GM18907 (cell line): ENCODE data around the gene TNN.
"Not testable (repeated sequence)": the region's sequence is repeated elsewhere in the genome, so short reads cannot be mapped to it uniquely, and the experiment has no call there.

Source experiments
- ATAC-seq: cut with Tn5 transposase; IDR thresholded peaks from one replicate; pipeline ENCODE4 v1.9.1; 2021; ENCODE audit warnings: mild to moderate bottlenecking, moderate library complexity; ENCODE audit not compliant: unreplicated experiment

The TNN gene

DNA sequence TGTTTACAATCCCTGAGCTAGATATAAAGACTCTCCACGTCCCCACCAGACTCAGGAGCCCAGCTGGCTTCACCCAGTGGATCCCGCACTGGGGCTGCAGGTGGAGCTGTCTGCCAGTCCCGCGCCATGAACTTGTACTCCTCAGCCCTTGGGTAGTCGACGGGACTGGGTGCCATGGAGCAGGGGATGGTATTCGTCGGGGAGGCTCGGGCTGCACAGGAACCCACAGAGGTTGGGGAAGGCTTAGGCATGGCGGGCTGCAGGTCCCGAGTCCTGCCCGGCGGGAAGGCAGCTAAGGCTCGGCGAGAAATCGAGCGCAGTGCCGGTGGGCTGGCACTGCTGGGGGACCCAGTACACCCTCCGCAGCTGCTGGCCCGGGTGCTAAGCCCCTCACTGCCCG, 34.5 kb downstream of the TNN start:
- ATAC-seq = not testable (repeated sequence)

DNA sequence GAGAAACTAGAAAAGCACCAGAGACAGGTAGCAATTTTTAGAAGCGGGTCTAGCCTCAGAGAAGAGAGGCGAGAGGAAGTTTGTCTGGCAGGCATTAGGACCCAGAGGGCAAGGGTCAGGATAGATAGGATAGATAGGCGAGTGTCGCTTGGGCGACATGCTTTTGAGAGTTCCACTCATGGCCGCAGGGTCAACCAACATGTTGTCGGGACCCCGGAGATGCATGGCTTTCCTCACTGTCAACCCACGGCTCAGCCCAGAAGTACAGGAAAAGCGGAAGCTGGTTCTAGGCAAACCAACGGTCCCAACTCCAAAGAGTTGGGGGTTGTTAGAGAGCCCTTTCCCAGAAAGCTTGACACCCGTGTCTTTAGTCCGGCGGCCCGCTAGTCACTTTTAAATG, 38.9 kb downstream of the TNN start:
- not testable (repeated sequence) for ATAC-seq

DNA sequence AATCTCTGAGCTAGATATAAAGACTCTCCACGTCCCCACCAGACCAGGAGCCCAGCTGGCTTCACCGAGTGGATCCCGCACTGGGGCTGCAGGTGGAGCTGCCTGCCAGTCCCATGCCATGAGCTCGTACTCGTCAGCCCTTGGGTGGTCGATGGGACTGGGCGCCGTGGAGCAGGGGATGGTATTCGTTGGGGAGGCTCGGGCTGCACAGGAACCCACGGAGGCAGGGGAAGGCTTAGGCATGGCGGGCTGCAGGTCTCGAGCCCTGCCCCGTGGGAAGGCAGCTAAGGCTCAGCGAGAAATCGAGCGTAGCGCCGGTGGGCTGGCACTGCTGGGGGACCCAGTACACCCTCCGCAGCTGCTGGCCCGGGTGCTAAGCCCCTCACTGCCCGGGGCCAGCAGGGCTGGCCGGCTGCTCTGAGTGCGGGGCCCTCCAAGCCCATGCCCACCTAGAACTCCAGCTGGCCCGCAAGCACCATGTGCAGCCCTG, 40.7 kb downstream of the TNN start:
- ATAC-seq = not testable (repeated sequence)

DNA sequence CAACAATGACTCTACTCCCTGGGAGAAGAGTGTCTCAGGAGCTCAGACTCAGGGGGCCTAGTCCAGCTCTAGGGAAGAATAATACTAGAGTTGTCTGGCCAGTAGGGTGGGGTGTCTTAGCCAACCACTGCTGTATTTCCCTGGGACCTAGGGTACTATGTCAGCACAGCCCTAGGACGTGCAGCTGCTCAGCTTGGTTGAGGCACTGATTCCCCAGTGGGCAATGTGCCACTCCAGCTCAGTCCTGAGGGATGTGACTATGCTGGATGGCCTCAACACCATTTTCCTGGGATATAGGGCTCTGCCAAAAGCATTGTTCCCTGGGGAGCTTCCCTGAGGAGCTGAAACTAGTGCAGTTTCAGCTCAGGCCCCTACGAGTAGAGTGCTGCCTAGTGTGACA, 47.4 kb downstream of the TNN start:
- no peak for ATAC-seq

DNA sequence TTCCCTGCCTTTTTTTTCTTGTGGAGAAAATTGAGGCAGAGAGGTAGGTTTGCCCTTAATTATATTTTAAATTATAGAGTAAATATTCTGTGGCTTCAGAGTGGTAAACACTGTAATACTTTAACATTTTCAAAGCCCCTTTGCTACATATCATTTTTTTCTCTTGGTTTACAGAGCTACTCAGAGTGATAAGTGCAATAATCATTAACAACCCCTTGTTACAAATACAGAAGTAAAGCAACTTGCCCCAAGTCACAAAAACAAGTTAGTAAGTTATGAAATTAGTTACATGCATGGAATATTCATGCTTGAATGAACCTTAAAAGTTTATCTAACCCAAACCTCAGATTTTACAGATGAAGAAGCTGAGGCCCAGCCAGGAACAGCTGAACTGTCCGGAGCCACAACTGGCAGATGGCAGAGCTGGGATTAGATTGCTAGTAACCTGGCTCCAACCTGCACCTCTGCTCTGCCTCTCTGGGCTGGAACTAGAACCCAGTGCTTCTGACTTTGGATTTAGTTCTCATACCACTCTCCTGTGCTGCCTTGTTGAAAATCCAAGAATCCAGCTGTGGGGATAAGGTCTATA, 48.7 kb downstream of the TNN start:
- ATAC-seq = peak; percentile 64

DNA sequence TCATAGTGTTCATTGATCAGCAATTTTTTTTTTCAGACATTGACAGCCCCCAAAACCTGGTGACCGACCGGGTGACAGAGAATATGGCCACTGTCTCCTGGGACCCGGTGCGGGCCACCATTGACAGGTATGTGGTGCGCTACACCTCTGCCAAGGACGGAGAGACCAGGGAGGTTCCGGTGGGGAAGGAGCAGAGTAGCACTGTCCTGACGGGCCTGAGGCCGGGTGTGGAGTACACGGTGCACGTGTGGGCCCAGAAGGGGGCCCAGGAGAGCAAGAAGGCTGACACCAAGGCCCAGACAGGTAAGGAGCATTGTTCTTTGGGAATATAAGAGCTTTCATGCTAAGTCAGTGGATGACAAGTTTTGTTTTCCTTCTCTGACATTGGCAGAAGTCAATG, 49.3 kb downstream of the TNN start:
- no peak for ATAC-seq

DNA sequence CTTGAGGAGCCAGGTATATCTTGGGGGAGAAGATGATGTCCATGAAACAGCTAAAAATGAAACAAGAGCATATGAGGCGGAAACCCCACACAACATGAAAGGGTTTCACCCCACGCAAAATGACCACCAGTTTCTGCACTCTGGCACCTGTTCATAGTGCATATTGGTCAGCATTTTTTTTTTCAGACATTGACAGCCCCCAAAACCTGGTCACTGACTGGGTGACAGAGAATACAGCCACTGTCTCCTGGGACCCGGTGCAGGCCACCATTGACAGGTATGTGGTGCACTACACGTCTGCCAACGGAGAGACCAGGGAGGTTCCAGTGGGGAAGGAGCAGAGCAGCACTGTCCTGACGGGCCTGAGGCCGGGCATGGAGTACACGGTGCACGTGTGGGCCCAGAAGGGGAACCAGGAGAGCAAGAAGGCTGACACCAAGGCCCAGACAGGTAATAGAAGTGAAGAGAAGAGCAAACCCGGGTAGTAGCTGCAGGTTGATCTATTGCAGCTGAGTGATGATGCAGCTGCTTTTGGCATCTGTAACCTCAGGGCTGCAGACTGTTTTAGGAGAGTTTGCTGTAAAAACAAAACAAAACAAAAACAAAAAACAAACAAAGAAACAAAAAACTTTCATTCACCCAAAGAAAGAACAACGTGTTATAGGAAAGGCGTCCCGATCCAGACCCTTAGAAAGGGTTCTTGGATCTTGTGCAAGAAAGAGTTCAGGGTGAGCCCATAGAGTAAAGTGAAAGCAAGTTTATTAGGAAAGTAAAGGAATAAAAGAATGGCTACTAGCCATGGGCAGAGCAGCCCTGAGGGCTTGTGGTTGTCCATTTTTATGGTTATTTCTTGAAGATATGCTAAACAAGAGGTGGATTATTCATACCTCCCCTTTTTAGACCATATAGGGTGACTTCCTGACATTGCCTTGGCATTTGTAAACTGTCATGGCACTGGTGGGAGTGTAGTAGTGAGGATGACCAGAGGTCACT, 51.0 kb downstream of the TNN start:
- peak; percentile 58 for ATAC-seq

DNA sequence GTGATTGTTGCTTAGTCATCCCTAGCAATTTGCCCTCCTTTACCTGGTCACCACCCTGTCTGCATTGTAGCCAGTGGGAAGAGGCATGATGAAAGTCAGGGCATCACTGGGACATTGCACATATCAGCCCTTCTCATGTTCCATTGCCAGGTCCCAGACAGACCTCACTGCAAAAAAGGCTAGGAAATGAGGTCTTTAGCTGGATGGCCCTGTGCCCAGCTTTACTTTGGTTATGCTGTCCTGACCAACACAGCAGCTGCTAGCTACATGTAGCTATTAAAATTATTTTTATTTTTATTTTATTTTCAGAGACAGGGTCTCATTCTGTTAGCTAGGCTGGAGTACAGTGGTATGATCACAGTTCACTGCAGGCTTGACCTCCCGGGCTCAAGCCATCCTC, 52.9 kb downstream of the TNN start:
- no peak for ATAC-seq

DNA sequence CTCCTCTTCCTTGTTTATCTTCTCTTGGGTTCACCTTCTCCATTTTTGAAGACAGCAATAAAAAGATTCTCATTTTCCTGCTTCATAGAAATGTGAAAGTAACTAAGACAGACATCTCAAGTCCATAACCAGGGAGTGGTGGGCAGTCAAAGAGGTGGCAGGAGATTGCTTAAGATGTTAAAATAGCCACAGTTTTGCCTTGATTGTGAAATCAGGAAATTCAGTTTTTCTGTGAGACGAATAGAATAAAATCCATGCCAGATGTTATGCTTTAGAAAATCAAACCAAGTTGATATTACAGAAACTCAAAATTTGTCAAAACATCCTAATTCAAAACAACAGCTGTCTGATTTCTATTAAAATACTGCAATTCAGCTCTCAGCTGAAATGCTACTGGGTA, 57.2 kb downstream of the TNN start:
- ATAC-seq = no peak

DNA sequence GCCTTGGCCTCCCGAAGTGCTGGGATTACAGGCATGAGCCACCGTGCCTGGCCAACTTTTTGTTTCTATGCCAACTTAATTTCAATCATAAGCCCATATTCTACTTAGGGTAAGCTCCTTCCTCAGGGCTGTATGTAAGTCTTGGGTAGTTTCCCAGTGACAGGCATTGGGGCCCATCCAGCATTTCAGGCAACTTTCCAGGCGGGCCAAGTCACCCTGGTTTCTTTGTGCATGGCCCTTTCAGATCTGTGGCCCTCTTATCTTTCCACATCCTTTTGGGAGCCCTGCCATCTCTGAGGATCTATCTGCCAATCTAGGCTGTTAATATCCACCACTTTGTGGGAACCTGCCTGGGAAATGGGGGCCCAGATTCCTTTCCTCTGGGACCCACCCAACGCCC, 58.7 kb downstream of the TNN start:
- no peak for ATAC-seq

DNA sequence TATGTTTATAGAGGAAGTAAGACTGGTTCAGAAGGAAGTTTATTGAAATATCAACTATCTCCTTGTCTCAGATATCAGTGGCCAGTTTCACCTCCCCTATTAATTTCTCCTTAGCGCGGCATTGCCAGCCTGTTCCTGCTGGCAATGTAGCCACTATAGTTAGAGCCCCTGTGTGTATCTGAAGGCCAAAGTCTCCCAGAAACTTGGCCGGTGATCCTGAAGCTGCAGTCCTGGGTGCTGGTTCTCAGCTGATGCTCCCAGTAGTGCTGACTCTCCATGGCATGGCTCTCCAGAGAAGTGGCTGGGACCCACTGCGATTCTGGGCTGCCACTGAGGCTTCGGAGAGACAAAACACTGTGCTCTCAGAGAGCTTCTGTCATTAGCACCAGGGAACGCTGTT, 59.9 kb downstream of the TNN start:
- no peak for ATAC-seq

DNA sequence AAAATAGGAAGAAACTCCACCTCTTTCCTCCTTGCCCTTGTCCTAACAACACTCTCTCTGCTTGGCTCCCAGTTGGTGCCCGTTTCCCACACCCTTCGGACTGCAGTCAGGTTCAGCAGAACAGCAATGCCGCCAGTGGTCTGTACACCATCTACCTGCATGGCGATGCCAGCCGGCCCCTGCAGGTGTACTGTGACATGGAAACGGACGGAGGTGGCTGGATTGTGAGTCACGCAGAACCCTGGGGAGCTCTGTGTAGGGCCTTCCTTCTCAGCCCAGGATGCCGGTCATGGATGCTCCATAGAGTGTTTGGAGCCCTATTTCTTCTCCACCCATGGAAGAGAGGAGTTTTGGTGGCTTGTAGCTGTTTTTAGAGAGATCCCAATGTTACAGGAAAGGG, 60.9 kb downstream of the TNN start:
- no peak for ATAC-seq

DNA sequence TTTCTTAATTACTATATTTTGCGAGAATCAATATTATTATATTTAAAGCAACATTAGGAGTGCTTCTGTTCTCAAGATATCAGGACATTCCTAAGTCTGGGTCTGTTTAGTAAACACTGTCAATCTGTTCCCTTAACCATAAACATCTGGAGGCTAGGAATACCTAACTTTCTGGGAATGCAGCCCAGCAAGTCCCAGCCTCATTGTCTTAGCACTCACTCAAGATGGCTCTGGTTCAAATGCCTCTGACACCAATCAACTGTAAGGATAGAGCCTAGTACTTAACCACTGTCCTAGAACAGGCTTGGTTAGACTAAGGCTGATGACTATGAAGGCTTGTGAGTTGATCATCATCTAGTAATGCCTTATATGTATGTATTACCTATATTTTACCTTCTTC, 61.5 kb downstream of the TNN start:
- no peak for ATAC-seq

DNA sequence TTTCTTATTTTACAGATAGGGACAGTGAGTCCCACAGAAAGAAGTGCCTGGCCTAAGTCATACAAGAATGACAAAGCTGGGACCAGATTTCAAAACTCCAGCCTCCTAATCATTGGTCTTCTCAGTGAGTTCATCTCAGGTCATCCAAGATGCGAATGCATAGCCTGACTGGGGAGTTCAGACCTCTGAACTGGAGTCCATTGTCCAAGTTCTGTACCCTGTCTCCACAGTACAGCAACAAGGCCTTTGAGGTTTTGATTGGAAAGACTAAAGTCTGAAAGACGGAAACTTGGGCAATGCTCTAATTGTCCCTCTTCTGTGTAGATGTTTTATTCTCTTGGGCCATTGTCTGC, 62.0 kb downstream of the TNN start:
- ATAC-seq = no peak

DNA sequence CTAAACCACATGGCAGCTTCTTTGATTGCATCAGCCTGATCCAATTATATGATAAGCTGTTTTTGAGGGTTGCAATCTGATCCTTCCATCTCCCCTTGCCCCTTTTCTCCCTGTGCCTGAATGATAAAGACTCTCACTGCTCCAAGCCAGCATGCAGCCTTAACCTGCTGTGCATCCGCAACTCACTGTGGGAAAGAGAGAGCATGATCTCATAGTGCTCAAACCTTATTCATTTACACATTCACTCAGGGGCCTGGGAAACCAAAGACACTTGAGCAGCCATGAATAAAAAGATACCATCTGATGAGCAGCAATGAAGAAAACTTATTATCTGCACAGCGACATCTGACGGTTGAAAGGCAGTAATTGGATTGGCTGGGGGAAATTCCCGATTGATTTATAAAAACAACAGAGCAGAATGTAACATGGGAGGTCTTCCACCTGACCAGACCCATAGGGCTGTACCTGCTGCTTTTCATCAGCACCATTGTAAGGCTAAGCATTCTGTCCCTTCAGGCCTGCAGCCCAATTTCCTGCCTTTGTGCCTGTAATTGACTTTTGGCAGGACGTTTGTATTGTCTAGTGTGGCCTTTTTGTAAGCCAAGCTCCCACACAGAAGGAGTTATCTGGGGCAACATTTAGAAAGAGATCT, 62.5 kb downstream of the TNN start:
- ATAC-seq = no peak

DNA sequence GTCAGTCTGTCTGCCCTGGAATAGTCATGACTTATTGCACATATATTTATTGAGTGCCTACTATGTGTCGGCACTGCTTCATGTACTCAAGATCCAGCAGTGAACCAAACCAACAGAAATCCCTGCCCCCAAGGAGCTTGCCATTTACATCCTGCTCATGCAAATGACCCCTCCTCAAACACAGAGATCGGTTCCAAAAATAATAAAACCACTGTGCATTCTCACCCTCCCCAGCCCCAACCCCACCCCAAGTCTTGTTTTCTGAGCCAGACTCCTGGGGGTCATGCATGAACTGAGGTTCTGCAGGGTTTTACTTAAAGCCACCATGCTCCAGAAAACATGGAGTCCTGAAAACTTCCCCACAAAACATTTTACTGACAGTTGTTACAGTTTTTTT, 63.0 kb downstream of the TNN start:
- ATAC-seq = no peak

DNA sequence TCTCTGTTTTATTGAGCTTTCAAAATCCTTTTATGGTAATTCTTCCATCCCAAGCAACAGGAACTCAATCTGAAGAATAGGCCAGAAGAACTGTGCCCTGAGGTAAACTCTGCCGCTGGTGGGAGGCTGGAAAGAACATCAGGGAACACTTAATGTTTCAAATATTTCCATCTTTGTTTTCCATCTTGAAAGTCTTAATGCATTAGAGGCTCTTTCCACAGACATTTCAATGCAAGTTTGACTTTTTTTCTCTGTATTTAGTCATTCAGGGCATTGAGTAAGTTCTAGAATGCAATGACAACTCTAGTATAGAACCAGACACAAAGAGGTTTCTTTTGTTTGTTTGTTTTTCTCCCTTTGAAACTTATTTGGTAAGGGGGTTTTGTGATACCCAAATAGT, 63.5 kb downstream of the TNN start:
- ATAC-seq = no peak

DNA sequence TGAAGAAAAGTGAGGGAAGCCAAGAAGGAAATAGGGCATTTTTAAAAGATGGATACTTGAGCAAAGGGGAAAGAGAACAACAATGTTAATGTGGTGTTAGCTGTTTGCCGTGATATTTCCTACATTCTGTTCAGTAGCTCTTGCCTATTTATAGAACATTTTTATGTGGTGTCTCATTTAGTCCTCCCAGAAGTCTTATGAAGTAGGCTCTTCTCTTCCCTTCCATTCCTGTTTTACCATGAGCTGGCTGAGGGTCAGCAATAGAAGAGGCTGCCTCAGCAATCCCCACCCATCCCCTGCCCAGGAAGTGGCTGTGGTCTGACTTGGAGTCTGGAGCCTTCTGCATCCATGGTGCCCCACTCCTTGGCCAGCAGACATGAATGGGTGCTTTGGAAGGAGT, 64.8 kb downstream of the TNN start:
- ATAC-seq = no peak

DNA sequence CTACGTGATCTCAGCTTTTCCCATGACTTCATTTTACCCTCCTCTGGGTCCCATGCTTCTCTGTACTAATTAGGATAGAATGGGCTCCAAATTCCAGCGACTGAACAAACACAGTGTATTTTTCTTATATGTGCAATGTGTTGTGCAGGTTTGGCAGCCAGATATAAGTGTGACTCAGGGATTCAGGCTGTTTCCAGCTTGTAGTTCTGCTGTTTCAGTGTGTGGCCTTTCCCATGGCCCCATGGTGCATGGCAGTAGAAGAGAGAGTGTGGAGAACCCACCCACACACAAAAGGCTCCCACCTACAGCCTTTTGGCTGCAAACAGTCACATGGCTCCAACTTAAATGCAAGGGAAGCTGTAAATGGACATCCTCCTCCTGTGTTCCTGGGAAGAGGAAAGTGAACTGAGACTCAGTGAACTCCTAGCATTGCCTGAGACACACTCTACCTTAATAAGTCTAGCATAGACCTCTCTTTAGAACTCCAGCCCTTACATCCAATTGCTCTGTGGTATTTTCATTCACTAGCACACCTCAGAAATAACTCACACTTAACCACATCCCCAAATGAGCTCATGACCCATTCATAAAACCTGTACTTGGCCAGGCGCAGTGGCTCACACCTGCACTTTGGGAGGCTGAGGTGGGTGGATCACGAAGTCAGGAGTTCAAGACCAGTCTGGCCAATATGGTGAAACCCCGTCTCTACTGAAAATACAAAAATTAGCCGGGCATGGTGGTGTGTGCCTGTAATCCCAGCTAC, 66.2 kb downstream of the TNN start:
- ATAC-seq = no peak

DNA sequence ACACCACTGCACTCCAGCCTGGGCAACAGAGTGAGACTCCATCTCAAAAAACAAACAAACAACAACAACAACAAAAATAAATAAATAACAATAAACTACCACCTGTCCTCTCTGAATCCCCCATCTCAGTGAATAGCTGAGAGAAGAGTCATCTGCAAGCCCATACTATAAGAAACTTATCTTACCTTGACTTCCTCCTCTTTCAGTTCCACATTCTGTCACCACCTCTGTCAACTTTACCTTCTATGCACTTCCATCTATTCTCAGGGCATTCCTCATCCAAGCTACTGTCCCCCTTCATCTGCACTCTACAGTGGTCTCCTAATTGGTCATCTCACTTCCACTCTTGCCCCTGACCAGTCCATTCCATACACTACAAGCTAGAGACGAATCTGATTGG, 66.9 kb downstream of the TNN start:
- ATAC-seq = no peak

DNA sequence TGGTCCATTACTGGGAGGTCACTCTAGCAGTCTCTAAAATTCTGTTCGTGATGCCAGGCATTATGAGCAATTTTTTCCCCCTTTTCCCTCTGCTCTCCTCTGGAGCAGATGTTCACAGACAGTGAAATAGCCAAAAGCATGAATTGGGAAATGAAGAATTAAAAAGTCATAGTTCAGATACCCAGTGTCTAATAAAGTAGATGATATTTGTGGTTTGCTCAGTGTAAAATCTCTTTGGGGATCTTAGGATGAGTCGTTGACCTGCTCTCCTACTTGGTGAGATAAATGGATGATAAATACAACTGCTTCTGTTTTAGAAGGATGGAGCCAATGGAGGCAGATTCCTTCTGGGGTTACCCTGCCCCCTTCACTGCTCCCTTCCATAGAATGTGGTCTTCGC, 68.6 kb downstream of the TNN start:
- no peak for ATAC-seq
